ENCODE measurements around the gene IPO4.

IPO4 gene

GRCh38 chr14:24144451-24144850 is 44.2 kb downstream of the IPO4 start:
- Histone ChIP-seq H3K4me1 (ENCODE audit: control insufficient read depth, low read length) (peaks cover 34% of the 10 kb centered on the region), H3K9me2 (replicated peaks; ENCODE audit: control insufficient read depth, low read length) (no peaks in the 10 kb centered on the region), H3K4me3 (ENCODE audit: low read length) (no peak overlapping the region), H3F3A (ENCODE audit: control insufficient read depth, insufficient read depth) (0 out of 2 replicates have a peak, but pooled peaks cover 3% of the 10 kb centered on the region), H3K79me2 (ENCODE audit: control insufficient read depth, low read length) (peaks cover 55% of the 10 kb centered on the region), H3K36me3 (ENCODE audit: control insufficient read depth, low read length) (peaks cover 54% of the 10 kb centered on the region), H3K9me3 (ENCODE audit: control insufficient read depth, insufficient read depth, low read length) (no peaks in the 10 kb centered on the region), H3K27me3 (ENCODE audit: control insufficient read depth, low read length) (no peaks in the 10 kb centered on the region), H3K27ac (ENCODE audit: low read depth, low read length) (no peak overlapping the region), H4K20me1 (ENCODE audit: control insufficient read depth, insufficient read depth, low read depth, low read length) (peaks cover 3% of the 10 kb centered on the region; the same call in 1 of the 2 replicates), H3K4me2 (ENCODE audit: low read length) (no peak overlapping the region)
- TF ChIP-seq EZH2phosphoT487 (IDR thresholded peaks at IDR 0.05; ENCODE audit: borderline replicate concordance, low read length) (no peak), CTCF (IDR thresholded peaks at IDR 0.05; ENCODE audit: low read depth, low read length, poor library complexity, severe bottlenecking) (no peak)

- Histone ChIP-seq H3K79me2 (ENCODE audit: control insufficient read depth, low read length) (peaks cover 54% of the 10 kb centered on the region), H3F3A (ENCODE audit: control insufficient read depth, insufficient read depth) (0 out of 2 replicates have a peak, but pooled peaks cover 3% of the 10 kb centered on the region), H3K27me3 (ENCODE audit: control insufficient read depth, low read length) (no peaks in the 10 kb centered on the region), H3K9me2 (replicated peaks; ENCODE audit: control insufficient read depth, low read length) (no peaks in the 10 kb centered on the region), H3K27ac (ENCODE audit: low read depth, low read length) (no peak overlapping the region), H3K4me1 (ENCODE audit: control insufficient read depth, low read length) (peaks cover 37% of the 10 kb centered on the region), H3K36me3 (ENCODE audit: control insufficient read depth, low read length) (peaks cover 56% of the 10 kb centered on the region), H3K9me3 (ENCODE audit: control insufficient read depth, insufficient read depth, low read length) (no peaks in the 10 kb centered on the region), H3K4me2 (ENCODE audit: low read length) (no peak overlapping the region), H4K20me1 (ENCODE audit: control insufficient read depth, insufficient read depth, low read depth, low read length) (peaks cover 3% of the 10 kb centered on the region; the same call in 1 of the 2 replicates), H3K4me3 (ENCODE audit: low read length) (no peak overlapping the region)
- no peak for TF ChIP-seq EZH2phosphoT487 (IDR thresholded peaks at IDR 0.05; ENCODE audit: borderline replicate concordance, low read length)
- no peak for TF ChIP-seq CTCF (IDR thresholded peaks at IDR 0.05; ENCODE audit: low read depth, low read length, poor library complexity, severe bottlenecking)
Measured at GRCh38 chr14:24143511-24143910, 45.1 kb downstream of the IPO4 start.

GRCh38 chr14:24141097-24141880 is 47.3 kb downstream of the IPO4 start, which contains the start of gene EMC9:
Gene EMC9 (minus strand): TSS chr14:24141591. CDS start chr14:24141304, 287 bp downstream.
- Histone ChIP-seq H3K79me2 (ENCODE audit: control insufficient read depth, low read length) (peaks cover 53% of the 10 kb centered on the region), H3K4me1 (ENCODE audit: control insufficient read depth, low read length) (peaks cover 41% of the 10 kb centered on the region), H3K4me2 (ENCODE audit: low read length) (peak within 1 kb of the TSS; percentile 82), H3K9me2 (replicated peaks; ENCODE audit: control insufficient read depth, low read length) (no peaks in the 10 kb centered on the region), H3K36me3 (ENCODE audit: control insufficient read depth, low read length) (peaks cover 67% of the 10 kb centered on the region), H3F3A (ENCODE audit: control insufficient read depth, insufficient read depth) (peaks cover 5% of the 10 kb centered on the region; the same call in 1 of the 2 replicates), H3K9me3 (ENCODE audit: control insufficient read depth, insufficient read depth, low read length) (no peaks in the 10 kb centered on the region), H4K20me1 (ENCODE audit: control insufficient read depth, insufficient read depth, low read depth, low read length) (no peaks in the 10 kb centered on the region), H3K27me3 (ENCODE audit: control insufficient read depth, low read length) (no peaks in the 10 kb centered on the region), H3K4me3 (ENCODE audit: low read length) (peak within 1 kb of the TSS; percentile 97), H3K27ac (ENCODE audit: low read depth, low read length) (peak within 1 kb of the TSS; percentile 65)
- TF ChIP-seq CTCF (IDR thresholded peaks at IDR 0.05; ENCODE audit: low read depth, low read length, poor library complexity, severe bottlenecking), result no peak
- no peak for TF ChIP-seq EZH2phosphoT487 (IDR thresholded peaks at IDR 0.05; ENCODE audit: borderline replicate concordance, low read length)

All from DOHH2 (cell line).